DMS 273 (cell line): ENCODE data around the gene SS18L1.
"Not testable (repeated sequence)": the region's sequence is repeated elsewhere in the genome, so short reads cannot be mapped to it uniquely, and the experiment has no call there.

Source experiments
- DNase-seq: peaks from one replicate; lab custom pipeline; 2025; ENCODE audit not compliant: unreplicated experiment; lab: John Stamatoyannopoulos, UW

Gene SS18L1

DNA sequence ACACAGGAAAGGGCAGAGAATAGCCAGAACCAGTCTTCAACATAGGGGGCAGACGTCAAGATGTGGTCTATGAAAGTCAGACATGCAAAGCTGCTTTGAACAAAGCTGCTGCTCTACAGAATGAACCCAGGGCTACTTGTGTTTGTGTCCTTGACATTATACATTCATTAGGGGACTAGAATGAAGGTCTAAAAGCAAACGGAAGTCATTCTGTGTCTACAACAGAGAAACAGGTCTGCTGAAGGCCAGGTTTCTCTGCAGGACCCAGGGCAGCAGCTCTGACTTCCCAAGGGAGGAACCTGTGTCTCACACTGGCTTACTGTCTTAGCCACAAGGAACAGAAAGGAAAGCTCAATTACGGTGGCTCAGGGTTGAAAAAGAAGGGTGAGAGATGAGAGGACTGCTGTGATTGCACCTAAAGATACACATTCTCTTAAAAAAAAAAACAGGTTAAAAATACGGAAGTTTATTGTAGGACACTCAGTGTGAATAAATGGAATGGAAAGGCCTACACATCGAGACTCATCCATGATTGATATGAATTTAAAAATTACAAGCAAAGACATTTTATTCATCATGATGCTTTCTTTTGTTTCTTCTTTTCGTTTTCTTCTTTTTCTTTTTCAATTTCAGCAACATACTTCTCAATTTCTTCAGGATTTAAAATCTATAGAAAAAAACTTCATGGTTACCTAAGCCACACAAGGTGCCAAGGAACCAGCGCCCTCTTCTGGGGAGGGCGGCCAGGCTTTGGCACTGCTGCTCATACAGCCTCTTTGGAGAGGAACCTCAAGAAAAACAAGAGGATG, 7.1 kb upstream of the SS18L1 start:
- DNase-seq: peak; percentile 85

DNA sequence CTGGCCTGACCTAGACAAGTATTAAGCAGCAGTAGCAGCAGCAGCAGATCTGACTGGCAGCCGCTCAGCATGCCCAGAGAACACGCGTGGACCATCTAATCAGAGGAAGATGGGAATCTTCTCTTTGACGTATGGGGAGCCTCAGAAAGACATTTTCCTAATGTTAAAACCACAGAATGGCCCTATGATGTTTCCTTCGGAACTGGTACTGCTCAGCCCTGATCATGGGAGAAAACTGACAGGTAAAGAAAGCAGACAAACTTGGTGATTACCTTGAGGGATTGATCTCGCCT, 6.5 kb upstream of the SS18L1 start:
- no peak for DNase-seq

DNA sequence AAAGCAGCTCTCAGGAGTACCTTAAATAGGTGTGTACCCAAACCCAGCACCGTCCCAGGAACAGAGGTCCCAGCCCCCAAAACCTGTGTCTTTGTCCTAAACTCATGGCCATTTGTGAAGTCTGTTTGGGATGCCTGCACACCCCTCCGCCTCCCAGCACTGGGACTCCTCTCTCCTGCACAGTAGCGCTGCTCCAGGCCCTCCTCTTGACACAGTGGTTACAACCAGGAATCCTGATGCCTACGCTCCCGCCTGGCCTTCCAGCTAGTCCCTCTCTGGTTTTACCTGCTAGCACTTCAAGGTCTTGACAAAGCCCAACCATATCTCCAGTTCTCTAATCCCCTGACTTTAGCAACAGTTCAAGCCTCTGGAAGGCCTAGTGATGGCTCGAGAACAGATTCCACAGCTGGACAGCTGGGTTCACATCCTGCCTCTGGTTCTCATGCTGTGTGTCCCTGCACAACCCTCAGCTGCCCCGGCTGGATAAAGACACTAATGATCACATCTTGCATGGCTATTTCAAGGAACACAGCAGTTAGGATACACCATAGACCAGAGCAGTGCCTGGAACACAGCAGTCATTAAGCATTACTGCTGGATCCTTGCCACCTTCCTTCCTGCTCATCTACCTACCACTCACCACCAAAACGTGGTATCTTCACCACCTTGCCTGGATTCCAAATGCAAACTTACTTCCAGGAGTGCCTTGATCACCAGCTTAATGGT, 5.9 kb upstream of the SS18L1 start:
- no peak for DNase-seq

DNA sequence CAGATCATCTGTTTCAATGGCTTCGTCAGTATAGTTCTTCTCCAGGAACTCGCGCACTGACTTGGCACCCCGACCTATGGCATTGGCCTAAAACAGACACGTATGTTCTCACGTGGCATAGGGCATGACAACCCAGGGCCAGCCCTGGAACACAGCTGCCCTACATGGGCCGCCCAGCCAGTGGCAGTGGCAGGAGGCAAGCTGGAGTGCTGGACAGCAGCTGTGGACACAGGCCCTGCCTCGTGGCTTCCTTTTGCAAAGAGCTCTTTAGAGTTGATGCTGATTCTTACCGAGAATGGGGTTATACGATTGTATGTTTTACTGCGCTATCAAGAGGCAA, 5.4 kb upstream of the SS18L1 start:
- DNase-seq: no peak

DNA sequence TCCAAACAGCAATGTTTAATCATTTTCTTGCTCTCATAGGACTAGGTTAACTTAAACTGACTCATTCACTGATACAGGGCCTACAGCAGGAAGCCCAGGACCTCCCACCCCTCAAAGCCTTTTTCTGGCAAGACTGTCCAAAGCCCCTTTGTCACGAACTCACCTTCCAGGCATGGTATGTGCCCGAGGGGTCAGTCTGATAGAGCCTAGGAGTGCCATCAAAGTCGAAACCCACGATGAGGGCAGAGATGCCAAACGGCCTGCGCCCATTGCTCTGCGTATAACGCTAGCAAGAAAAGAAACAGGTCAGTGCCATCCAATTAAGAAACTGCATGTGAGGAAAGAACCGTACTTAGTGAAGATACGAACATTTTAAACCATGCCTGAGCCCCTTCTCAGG, 4.7 kb upstream of the SS18L1 start:
- no peak for DNase-seq

DNA sequence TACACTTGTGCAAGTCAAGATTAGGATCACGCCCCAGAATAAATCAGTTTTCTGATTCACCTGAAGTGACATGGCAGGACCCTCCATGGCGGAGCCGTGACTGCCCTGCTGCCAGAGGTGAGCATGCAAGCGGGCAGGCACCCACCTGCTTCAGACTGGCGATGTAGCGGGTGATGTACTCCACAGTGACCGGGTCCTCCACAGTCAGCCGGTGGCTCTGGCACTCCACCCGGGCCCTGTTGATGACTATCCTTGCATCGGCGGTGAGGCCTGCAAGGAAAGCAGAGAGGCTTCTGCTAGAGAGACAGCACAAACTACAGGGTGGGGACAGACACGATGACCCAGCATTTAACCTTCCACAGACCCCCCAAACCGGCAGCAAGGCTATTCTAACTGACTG, 3.9 kb upstream of the SS18L1 start:
- no peak for DNase-seq

DNA sequence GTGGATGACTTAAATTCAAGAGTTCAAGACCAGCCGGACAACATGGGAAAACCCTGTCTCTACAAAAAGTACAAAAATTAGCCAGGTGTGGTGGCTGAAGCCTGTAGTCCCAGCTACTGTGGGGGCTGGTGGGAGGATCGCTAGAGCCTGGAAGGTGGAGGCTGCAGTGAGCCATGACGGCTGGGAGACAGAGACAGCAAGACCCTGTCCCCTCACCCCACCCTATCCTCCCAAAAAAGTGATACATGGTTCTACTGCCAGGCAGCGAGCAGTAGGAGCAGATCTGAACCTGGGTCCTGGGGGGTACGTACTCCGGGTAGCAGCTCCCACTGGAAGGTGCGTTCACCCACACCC, 2.5 kb upstream of the SS18L1 start:
- no peak for DNase-seq

DNA sequence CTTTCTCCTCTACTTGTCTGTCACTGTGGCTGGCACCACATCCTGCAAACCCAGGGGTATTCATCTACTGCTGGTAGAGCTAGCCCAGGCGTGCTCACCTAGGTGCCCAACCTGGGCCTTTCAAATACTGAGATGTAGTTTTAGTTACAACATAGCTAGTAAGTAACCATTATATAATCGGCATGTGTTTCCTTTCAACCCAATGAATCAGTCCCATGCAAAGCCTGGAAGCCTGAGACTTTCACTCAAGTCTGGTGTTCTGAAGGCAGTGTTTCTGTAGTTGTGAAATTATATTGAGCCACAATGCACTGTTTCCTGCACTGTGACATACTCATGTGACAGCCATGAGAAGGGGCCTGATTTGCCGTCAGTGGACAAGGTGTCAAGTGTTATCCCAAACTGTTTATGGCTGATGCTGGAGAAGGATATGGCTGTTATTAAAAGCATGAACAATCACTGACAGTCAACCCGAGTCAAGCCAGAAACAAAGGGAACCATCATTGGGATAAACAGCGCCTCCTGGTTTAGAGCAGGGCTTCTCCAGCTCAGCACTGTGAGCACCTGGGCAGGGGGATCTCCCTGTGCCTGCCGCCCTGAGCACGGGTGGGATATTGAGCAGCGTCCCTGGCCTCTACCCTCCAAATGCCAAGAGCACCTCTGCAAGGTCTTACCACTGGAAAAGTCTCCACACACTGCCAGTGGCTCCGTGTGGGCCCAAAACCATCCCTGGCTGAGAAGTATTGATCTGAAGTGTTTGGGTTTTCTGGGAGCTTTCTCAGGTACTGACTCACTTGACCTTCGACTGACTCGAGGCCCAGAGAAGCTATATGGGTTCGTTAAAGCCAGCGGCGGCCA, 1.9 kb upstream of the SS18L1 start:
- DNase-seq: peak; percentile 38

DNA sequence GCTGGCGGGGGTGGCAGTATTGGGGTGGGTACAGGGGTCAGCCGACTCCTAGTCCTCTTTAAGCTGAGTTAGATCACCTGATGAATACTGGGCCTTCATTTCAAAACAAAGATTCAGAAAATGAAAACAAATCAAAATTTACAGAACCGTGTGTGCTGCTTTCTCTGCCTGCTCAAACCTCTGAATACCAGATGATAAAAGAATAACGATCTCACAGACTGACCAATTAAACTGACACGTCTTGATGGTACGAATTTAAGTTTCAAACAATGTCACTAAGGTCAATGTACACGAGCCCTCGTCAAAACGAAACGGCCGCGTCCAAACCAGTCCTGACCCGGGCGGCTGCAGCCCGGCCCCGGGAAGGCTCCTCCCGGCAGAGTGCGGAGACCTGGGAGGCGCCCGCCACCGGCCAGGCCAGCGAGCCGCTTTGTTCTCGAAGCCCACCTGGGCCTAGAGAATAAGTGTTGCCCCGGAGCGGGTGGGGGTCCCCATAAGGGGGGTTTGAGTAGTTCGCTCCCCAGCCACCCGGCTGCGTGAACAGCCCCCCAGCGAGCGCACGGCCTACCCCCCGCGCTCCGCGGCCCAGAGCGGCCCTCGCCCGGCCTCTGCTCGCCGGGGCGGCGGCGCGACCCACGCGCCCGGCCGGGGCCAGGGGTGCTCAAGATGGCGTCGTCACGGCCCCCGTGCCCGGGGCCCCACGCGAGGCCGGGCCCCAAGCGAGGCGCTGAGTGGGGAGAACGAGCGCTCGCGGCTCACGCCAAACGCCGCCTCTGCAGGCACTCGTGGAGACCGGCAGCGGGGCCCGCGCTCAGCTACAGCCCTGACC, 1.1 kb upstream of the SS18L1 start:
- peak; percentile 57 for DNase-seq

DNA sequence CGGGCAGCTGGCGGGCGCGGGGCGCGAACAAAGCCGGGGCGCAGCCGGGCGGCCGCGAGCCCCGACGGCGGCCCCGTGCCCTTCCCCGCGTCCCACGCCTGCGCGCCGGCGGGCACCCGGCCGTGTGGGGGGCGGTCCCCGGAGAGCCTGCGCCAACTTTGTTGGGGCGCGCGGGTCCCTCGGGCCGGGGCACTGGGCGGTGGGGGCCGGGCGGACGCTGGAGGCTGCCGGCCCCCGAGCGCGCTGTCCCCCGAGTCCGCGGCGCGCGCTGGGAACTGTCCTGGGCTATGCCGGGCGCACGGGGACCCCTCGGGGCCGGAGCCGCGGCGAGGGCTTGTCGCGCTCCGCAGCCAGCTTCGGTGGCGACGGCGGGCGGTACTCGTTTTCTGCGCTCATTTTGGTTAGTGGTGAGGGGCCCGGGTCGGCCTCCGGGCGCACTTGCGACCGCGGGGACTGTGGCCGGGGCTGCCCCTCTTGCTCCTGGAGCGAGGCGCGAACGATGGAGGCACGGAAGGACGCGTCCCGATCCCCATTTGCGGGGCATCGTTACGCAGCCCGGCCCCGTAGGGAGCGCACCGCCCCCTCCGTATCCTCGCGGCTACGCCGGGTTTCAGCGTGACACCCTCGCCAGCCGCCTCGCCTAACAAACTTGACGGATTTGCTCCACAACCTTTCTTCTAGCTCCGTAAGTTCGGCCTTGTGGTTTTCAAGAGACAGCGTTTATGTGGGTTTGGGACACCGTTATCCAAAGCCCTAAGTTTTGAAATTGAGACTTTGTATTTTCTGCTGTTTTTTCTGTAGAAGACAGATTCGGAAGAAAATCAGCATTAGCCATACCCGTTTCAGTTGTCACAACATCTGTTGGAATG, 622 bp downstream of the SS18L1 start:
- peak; percentile 85 for DNase-seq

DNA sequence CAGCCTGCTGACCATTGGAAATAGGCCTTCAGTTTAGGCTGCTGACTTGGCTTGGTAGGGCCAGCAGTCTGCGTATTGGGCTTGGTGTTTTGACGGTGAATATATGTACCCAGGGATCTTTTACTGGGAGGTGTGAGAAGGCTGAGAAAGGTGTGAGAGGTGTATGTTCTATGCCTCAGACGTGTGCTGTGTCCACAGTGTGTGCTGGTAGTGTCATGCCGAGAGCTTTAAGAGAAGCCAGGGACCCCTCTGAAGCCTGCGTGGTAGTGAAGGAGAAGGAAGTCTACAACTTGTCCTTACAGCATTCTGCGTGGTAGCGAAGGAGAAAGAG, 2.1 kb downstream of the SS18L1 start:
- DNase-seq: no peak

DNA sequence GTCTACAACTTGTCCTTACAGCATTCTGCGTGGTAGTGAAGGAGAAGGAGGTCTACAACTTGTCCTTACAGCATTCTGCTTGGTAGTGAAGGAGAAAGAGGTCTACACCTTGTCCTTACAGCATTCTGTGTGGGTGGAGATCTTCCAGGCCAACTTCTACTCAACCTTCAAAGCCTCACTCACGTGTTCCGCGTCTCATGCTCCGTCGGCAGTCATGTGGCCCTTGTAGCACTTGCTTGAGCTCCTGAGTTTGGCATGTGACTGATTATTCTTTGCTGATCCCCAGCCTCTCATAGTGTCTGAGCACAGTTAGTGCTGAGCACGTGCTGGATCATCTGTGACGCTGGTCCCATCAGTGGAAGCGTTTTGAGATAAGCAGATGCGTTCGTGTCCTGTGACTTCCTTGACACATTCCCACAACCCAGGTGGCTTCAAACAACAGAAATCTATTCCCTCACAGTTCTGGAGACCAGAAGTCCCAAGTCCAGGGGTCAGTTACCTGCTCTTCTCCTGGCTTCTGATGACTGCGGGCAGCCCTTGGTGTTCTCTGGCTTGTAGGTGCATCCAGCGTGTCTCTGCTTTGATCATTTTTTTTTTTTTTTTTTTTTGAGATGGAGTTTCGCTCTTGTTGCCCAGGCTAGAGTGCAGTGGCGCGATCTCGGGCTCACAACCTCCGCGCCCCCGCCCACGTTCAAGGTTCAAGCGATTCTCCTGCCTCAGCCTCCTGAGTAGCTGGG, 2.6 kb downstream of the SS18L1 start:
- DNase-seq: no peak

DNA sequence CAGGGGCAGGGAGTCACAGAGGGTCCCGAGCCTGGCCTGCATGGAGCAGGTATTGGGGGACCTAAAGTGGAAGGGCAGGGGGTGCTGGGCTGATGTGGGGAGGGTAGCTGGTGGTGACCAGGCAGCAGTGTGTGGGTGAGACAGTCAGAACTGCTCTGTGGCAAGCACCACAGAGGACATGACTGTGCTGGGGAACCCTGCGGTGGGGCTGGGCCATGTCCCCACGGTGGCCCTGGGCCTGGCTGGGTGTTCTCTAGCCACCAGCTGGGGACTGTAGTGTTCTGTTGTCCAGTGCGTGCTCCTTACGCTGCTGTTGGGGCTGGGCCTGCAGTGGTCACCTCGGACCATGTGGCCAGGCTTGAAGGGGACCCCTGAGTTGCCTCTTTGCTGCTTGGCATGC, 3.6 kb downstream of the SS18L1 start:
- no peak for DNase-seq

DNA sequence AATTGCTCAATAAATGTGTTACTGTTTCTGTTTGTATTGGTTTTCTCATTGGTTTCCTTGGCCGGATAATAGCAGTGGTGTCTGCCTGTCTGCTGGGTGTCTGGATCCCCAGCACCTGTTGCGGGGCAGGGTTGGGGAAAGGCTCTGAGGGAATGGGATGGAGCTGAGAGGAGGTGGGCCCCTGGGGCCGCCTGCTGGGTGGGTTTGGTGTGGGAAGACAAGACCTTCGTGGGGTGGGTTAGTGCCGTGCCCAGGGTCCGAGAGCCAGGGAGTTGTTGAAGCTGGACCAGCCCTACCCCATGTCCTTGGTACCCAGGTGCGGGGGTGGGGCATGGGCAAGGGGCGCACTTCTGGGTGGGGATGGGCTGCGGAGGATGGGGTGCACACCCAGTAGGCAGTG, 4.0 kb downstream of the SS18L1 start:
- DNase-seq: no peak

DNA sequence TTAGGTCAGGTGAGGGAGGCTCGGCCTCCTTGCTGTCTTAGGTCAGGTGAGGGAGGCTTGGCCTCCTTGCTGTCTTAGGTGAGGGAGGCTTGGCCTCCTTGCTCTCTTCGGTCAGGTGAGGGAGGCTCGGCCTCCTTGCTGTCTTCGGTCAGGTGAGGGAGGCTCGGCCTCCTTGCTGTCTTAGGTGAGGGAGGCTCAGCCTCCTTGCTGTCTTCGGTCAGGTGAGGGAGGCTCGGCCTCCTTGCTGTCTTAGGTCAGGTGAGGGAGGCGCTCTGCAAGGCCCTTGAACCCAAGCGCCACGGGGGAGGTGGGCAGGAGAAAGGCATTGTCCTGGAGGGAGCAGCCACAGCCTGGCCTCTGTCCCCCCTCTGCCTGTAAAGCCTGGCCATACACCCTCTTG, 4.8 kb downstream of the SS18L1 start:
- not testable (repeated sequence) for DNase-seq

DNA sequence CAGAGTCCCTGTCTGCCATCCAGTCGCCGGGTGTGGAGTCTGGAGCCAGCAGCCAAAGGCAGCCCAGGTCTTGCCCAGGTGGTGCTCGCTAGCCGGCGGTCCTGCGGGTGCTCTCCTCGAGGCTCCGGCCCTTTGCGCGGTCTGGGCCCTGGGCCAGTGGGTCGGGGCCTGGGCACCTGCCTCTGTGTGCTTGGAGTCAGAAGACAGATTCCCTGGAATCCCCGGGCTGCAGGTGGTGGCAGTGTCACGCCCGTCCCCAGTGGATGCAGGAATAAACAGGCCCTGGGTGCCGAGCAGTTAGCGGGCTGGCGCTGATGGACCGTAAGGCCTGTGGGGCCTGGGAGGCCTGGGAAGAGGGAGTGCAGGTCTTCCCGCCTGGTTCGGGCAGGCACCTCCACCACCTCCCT, 5.3 kb downstream of the SS18L1 start:
- no peak for DNase-seq

DNA sequence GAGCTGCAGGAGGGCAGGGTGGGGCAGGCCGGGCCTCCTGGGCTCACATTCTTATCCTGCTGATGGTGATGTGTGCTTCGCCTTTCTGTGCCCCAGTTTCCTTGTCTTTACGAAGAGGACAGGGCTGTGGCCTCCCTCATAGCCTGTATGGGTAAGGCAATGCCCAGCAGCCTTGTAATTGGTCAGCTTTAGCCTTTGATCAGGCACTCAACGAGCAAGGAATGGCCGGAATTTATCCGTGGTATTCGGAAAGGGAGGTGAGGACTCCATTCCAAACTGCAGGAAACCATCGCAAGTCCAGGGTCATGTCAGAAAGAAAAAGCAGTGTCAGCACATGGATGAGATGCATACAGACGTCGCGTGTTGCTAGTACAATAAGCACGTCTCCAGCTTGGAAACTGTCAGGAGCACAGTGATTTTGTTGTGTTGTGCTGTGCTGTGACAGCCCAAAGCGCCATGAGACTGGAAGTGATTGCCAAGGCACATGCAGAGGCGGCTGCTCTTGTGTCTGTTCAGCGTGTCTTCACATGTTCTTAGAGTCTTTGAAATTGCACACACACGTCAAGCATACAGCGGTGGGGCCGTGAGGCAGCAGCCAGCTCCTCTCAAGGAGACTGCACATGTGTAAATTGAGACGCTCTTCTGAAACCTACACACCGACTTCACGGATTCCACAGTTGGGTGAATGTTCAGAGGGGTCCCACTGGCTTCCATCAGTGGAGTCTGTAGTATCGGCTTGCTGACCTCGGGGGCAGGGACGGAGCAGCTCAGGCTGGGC, 6.2 kb downstream of the SS18L1 start:
- no peak for DNase-seq

DNA sequence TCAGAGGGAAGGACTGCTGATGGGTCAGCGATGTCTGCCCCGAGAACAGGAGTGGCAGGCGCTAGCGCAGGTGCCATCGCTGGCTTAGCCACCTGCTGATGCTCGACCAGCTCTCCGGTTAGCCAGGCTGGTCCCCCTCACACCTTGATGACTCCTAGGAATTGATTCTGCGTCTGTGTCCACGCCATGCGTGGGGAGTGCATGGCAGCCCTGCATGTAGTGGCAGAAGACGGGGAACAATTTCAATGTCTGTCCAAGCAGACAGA, 6.7 kb downstream of the SS18L1 start:
- no peak for DNase-seq

DNA sequence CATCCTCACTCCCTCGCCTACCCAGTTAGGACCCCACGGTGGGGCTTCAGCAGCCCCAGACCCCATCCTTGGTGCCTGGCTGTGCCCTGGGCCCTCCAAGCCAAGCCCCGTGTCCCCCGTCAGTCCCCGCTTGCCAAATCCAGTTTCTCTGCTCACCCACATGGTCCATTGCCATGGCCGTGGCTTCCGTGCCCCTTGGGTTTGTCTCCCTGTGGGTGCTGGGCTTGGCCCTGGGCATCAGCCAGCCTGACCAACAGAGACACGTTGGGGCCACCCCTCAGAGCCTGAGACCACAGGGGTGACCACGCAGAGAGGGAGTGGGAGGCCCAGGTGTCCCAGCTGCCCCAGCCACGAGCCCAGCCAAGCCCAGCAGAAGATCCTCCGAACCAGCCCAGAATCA, 7.7 kb downstream of the SS18L1 start:
- no peak for DNase-seq
